ENCODE data around the gene UACA.

UACA gene

GRCh38 chr15:70788114-70789049 lies 25.0 kb upstream of the UACA start:
- DNase-seq (ENCODE audit: low read depth) = peak; percentile 91

GRCh38 chr15:70786996-70787395 lies 23.6 kb upstream of the UACA start:
- no peak for DNase-seq (ENCODE audit: low read depth)

GRCh38 chr15:70783610-70784022 lies 20.3 kb upstream of the UACA start:
- peak; percentile 84 for DNase-seq (ENCODE audit: low read depth)

GRCh38 chr15:70783041-70783440 lies 19.7 kb upstream of the UACA start:
- no peak for DNase-seq (ENCODE audit: low read depth)

- peak; percentile 59 for DNase-seq (ENCODE audit: low read depth)
These were observed 17.9 kb upstream of the UACA start for GRCh38 chr15:70781236-70781635.

- DNase-seq (ENCODE audit: low read depth) = peak; percentile 94
These were observed 15.1 kb upstream of the UACA start for GRCh38 chr15:70778258-70779076.

- DNase-seq (ENCODE audit: low read depth) = peak; percentile 82
These were observed 14.0 kb upstream of the UACA start for GRCh38 chr15:70777170-70777926.

- DNase-seq (ENCODE audit: low read depth) = peak; percentile 95
These were observed 11.8 kb upstream of the UACA start for GRCh38 chr15:70775160-70775559.

GRCh38 chr15:70772402-70772801 lies 9.0 kb upstream of the UACA start:
- peak; percentile 70 for DNase-seq (ENCODE audit: low read depth)

- DNase-seq (ENCODE audit: low read depth) = peak; percentile 47
These were observed 7.5 kb upstream of the UACA start for GRCh38 chr15:70770863-70771262.

GRCh38 chr15:70768257-70768883 lies 5.0 kb upstream of the UACA start:
- DNase-seq (ENCODE audit: low read depth) = no peak

- DNase-seq (ENCODE audit: low read depth) = no peak
These were observed 4.3 kb upstream of the UACA start for GRCh38 chr15:70767667-70768066.

- DNase-seq (ENCODE audit: low read depth) = no peak
These were observed 3.2 kb upstream of the UACA start for GRCh38 chr15:70766597-70766996.

- DNase-seq (ENCODE audit: low read depth) = no peak
These were observed 2.3 kb upstream of the UACA start for GRCh38 chr15:70765504-70766281.

- no peak for DNase-seq (ENCODE audit: low read depth)
These were observed 782 bp upstream of the UACA start for GRCh38 chr15:70763950-70764730.

GRCh38 chr15:70762469-70763119 lies 764 bp downstream of the UACA start:
- DNase-seq (ENCODE audit: low read depth) = peak; percentile 87

GRCh38 chr15:70761931-70762468 lies 1.4 kb downstream of the UACA start:
- DNase-seq (ENCODE audit: low read depth) = peak; percentile 47

GRCh38 chr15:70761046-70761445 lies 2.3 kb downstream of the UACA start:
- peak; percentile 59 for DNase-seq (ENCODE audit: low read depth)

- no peak for DNase-seq (ENCODE audit: low read depth)
These were observed 4.4 kb downstream of the UACA start for GRCh38 chr15:70758790-70759462.

All from ELR (cell line).